Parathyroid adenoma (tissue), 2 donors: ENCODE data around the gene BIK.
A peak's percentile ranks its signal among the peaks of the same experiment; 100 is the strongest.
"Not testable (repeated sequence)": the region's sequence is repeated elsewhere in the genome, so short reads cannot be mapped to it uniquely, and the experiment has no call there.

Source experiments
- H2AFZ ChIP-seq: fragments of 300-600 bp; sonication (generic); one replicate; pipeline ENCODE4 v1.7.0; 2017; ENCODE audit warnings: antibody characterized with exemption, mild to moderate bottlenecking
- H3K27ac ChIP-seq: fragments of 300-600 bp; sonication (generic); one replicate; pipeline ENCODE4 v1.7.0; 2017
- H3K27me3 ChIP-seq: fragments of 300-600 bp; sonication (generic); one replicate; pipeline ENCODE4 v1.7.0; 2017; ENCODE audit warnings: low read length; ENCODE audit not compliant: control insufficient read depth, insufficient read depth
- H3K36me3 ChIP-seq: fragments of 300-600 bp; sonication (generic); one replicate; pipeline ENCODE4 v1.7.0; 2017; ENCODE audit warnings: low read length; ENCODE audit not compliant: control insufficient read depth, insufficient read depth
- H3K4me1 ChIP-seq: fragments of 300-600 bp; sonication (generic); one replicate; pipeline ENCODE4 v1.7.0; 2017; ENCODE audit warnings: control low read depth
- H3K4me2 ChIP-seq: fragments of 300-600 bp; sonication (generic); one replicate; pipeline ENCODE4 v1.7.0; 2017; ENCODE audit warnings: low read length
- H3K4me3 ChIP-seq: fragments of 300-600 bp; sonication (generic); one replicate; pipeline ENCODE4 v1.7.0; 2017; ENCODE audit warnings: low read depth, low read length
- H3K79me2 ChIP-seq: fragments of 300-600 bp; sonication (generic); one replicate; pipeline ENCODE4 v1.7.0; 2017; ENCODE audit warnings: control low read depth
- H3K9ac ChIP-seq: fragments of 300-600 bp; sonication (generic); one replicate; pipeline ENCODE4 v1.7.0; 2017; ENCODE audit warnings: mild to moderate bottlenecking
- H3K9me3 ChIP-seq: fragments of 300-600 bp; sonication (generic); one replicate; pipeline ENCODE4 v1.7.0; 2017; ENCODE audit warnings: low read length; ENCODE audit not compliant: control insufficient read depth
- CTCF ChIP-seq: fragments of 300-600 bp; sonication (generic); IDR thresholded peaks from one replicate; pipeline ENCODE4 v1.7.0; 2017; ENCODE audit warnings: antibody characterized with exemption, mild to moderate bottlenecking
- donor health status: primary hyperparathyroidism.

The BIK gene

GRCh38 chr22:43101306-43101705 lies 9.2 kb upstream of the BIK start:
- no peaks in the 10 kb centered on the region for H3K79me2 ChIP-seq
- H3K27me3 ChIP-seq = no peaks in the 10 kb centered on the region
- H3K4me3 ChIP-seq = no peak overlapping the region
- TF ChIP-seq CTCF = no peak
- H3K9ac ChIP-seq = no peak overlapping the region
- H3K4me2 ChIP-seq = no peak overlapping the region
- H3K36me3 ChIP-seq = no peaks in the 10 kb centered on the region
- peaks cover 5% of the 10 kb centered on the region for H3K4me1 ChIP-seq
- H3K9me3 ChIP-seq = no peaks in the 10 kb centered on the region
- no peak overlapping the region for H3K27ac ChIP-seq
- no peak overlapping the region for H2AFZ ChIP-seq

GRCh38 chr22:43104056-43104625 lies 6.4 kb upstream of the BIK start:
- not testable (repeated sequence) for H3K9ac ChIP-seq, H3K36me3 ChIP-seq, H3K9me3 ChIP-seq, H3K79me2 ChIP-seq, H3K4me1 ChIP-seq, H3K27me3 ChIP-seq, H3K4me3 ChIP-seq
- Histone ChIP-seq H3K4me2 (peak overlapping the region; percentile 57), H2AFZ (peak overlapping the region; percentile 53), H3K27ac (peak overlapping the region; percentile 69)

- H3K27ac ChIP-seq, H3K4me2 ChIP-seq, H3K9me3 ChIP-seq: not testable (repeated sequence)
Observed at GRCh38 chr22:43104950-43105349, 5.6 kb upstream of the BIK start.

GRCh38 chr22:43106302-43106701 lies 4.2 kb upstream of the BIK start:
- H3K27me3 ChIP-seq = no peaks in the 10 kb centered on the region
- no peak for TF ChIP-seq CTCF
- no peaks in the 10 kb centered on the region for H3K9me3 ChIP-seq
- no peak overlapping the region for H3K4me3 ChIP-seq
- H3K9ac ChIP-seq = no peak overlapping the region
- H3K4me1 ChIP-seq = peaks cover 5% of the 10 kb centered on the region
- H3K27ac ChIP-seq = no peak overlapping the region
- H2AFZ ChIP-seq = no peak overlapping the region
- H3K4me2 ChIP-seq = no peak overlapping the region
- no peaks in the 10 kb centered on the region for H3K79me2 ChIP-seq
- no peaks in the 10 kb centered on the region for H3K36me3 ChIP-seq

More at GRCh38 chr22:43104950-43105349, 5.6 kb upstream of the BIK start:
- H3K4me1 ChIP-seq, H3K9ac ChIP-seq, H3K4me3 ChIP-seq, H3K79me2 ChIP-seq, H3K27me3 ChIP-seq, H3K36me3 ChIP-seq, H2AFZ ChIP-seq: not testable (repeated sequence)

GRCh38 chr22:43109511-43109910 lies 1.0 kb upstream of the BIK start:
- Histone ChIP-seq H3K4me1 (no peaks in the 10 kb centered on the region), H2AFZ (no peak overlapping the region)

More at GRCh38 chr22:43109511-43109910, 1.0 kb upstream of the BIK start:
- Histone ChIP-seq H3K27me3 (no peaks in the 10 kb centered on the region), H3K4me2 (no peak overlapping the region), H3K9me3 (no peaks in the 10 kb centered on the region), H3K27ac (no peak overlapping the region), H3K36me3 (no peaks in the 10 kb centered on the region), H3K9ac (no peak overlapping the region), H3K79me2 (no peaks in the 10 kb centered on the region), H3K4me3 (no peak overlapping the region)
- no peak for TF ChIP-seq CTCF
